NB4 (cell line): ENCODE measurements around the gene POLA1.

Experiments used
- MYC ChIP-seq: IDR thresholded peaks from 2 replicates; pipeline ENCODE4 v1.6.1; 2011; ENCODE audit warnings: low read depth, low read length
- POLR2A ChIP-seq: IDR thresholded peaks from 2 replicates; pipeline ENCODE4 v1.6.1; 2011; ENCODE audit warnings: mild to moderate bottlenecking; ENCODE audit not compliant: insufficient read length; ENCODE audit errors: extremely low read depth
- TF ChIP-seq, protein P1 (sequence below): IDR thresholded peaks from one replicate; pipeline ENCODE4 v1.5.1; 2012; ENCODE audit warnings: low read depth, low read length
- TF ChIP-seq, protein P2 (sequence below): IDR thresholded peaks from 2 replicates; pipeline ENCODE4 v1.6.1; 2011; ENCODE audit warnings: low read depth, low read length

DNA sequence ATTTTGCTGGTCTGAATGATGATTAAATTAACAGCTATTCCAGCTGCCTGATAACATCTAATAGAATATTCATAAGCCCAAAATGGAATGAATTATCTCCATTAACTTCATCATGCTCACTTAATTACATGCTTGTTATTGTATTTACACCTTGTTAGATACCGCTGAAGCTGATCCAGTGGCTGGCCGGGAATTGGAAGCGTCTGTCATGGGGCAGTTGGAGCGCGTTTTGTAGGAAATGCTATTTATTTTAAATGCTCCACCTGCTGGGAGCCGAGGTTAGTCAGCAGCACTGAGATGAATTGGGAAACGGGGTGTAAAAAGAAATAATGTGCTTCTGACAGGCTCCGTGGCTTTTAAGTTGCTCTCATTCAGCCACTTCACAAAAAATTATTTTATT is 296.8 kb downstream of the POLA1 start:
- TF ChIP-seq, protein P1, sequence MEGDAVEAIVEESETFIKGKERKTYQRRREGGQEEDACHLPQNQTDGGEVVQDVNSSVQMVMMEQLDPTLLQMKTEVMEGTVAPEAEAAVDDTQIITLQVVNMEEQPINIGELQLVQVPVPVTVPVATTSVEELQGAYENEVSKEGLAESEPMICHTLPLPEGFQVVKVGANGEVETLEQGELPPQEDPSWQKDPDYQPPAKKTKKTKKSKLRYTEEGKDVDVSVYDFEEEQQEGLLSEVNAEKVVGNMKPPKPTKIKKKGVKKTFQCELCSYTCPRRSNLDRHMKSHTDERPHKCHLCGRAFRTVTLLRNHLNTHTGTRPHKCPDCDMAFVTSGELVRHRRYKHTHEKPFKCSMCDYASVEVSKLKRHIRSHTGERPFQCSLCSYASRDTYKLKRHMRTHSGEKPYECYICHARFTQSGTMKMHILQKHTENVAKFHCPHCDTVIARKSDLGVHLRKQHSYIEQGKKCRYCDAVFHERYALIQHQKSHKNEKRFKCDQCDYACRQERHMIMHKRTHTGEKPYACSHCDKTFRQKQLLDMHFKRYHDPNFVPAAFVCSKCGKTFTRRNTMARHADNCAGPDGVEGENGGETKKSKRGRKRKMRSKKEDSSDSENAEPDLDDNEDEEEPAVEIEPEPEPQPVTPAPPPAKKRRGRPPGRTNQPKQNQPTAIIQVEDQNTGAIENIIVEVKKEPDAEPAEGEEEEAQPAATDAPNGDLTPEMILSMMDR, result no peak
- TF ChIP-seq POLR2A, result no peak
- TF ChIP-seq MYC, result no peak
- TF ChIP-seq, protein P2, sequence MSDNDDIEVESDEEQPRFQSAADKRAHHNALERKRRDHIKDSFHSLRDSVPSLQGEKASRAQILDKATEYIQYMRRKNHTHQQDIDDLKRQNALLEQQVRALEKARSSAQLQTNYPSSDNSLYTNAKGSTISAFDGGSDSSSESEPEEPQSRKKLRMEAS, result no peak
